ENCODE data around the gene G6PC1.
"Not testable (repeated sequence)": the region's sequence is repeated elsewhere in the genome, so short reads cannot be mapped to it uniquely, and the experiment has no call there.

The G6PC1 gene

GRCh38 chr17:42883802-42884558, 16.6 kb upstream of the G6PC1 start:
- Histone ChIP-seq H3K36me3 (ENCODE audit: control insufficient read depth in 2 of 2, insufficient read depth in 1 of 2, low read length in 2 of 2) (no peaks in the 10 kb centered on the region), H3K4me1 (ENCODE audit: control insufficient read depth, insufficient read depth, low read length) (no peaks in the 10 kb centered on the region), H3K27ac (ENCODE audit: extremely low read depth, low read depth, low read length) (no peak overlapping the region), H3K9me3 (ENCODE audit: control insufficient read depth, insufficient read depth, low read depth, low read length) (no peaks in the 10 kb centered on the region), H3K4me3 (ENCODE audit: low read depth, low read length) (no peak overlapping the region)
- TF ChIP-seq ZNF843 (tag by site-specific recombination; IDR thresholded peaks at IDR 0.05) = no peak
- TF ChIP-seq ZNF19 (tag by site-specific recombination; IDR thresholded peaks at IDR 0.05; ENCODE audit: low read depth) = no peak
- TF ChIP-seq ZNF544 (tag by site-specific recombination; IDR thresholded peaks at IDR 0.05) = no peak
- TF ChIP-seq ZFP69B (tag by site-specific recombination; IDR thresholded peaks at IDR 0.05) = no peak
- no peak for TF ChIP-seq SCRT1 (tag by site-specific recombination; IDR thresholded peaks at IDR 0.05; ENCODE audit: borderline replicate concordance)
- TF ChIP-seq ZNF792 (tag by site-specific recombination; IDR thresholded peaks at IDR 0.05) = no peak
- CTCF ChIA-PET = interaction anchor here (0.7 kb wide), 2 partner anchors 11 to 26 kb away, joined by 3 to 5 read pairs; no protein-coding TSS in a partner anchor
- POLR2A ChIA-PET = no interaction called here

- POLR2A ChIA-PET; H3K27ac ChIP-seq (ENCODE audit: extremely low read depth, low read depth, low read length); H3K4me1 ChIP-seq (ENCODE audit: control insufficient read depth, insufficient read depth, low read length); H3K9me3 ChIP-seq (ENCODE audit: control insufficient read depth, insufficient read depth, low read depth, low read length); H3K36me3 ChIP-seq (ENCODE audit: control insufficient read depth in 2 of 2, insufficient read depth in 1 of 2, low read length in 2 of 2); H3K4me3 ChIP-seq (ENCODE audit: low read depth, low read length): not testable (repeated sequence)
- CTCF ChIA-PET = interaction anchor here (0.5 to 1.3 kb wide), 2 partner anchors 43 to 110 kb away, joined by 3 to 4 read pairs; no protein-coding TSS in a partner anchor
Observed at GRCh38 chr17:42885806-42886205, 14.8 kb upstream of the G6PC1 start.

- no peak overlapping the region for H3K4me3 ChIP-seq (ENCODE audit: low read depth, low read length)
- no peaks in the 10 kb centered on the region for H3K36me3 ChIP-seq (ENCODE audit: control insufficient read depth in 2 of 2, insufficient read depth in 1 of 2, low read length in 2 of 2)
- POLR2A ChIA-PET = no interaction called here
- H3K27ac ChIP-seq (ENCODE audit: extremely low read depth, low read depth, low read length) = no peak overlapping the region
- no peak for TF ChIP-seq ZNF138 (tag by site-specific recombination; IDR thresholded peaks at IDR 0.05; ENCODE audit: borderline replicate concordance)
- TF ChIP-seq ZXDB (tag by site-specific recombination; IDR thresholded peaks at IDR 0.05) = no peak
- no peak for TF ChIP-seq ZNF398 (tag by site-specific recombination; IDR thresholded peaks at IDR 0.05)
- no peak for TF ChIP-seq ZNF155 (tag by site-specific recombination; IDR thresholded peaks at IDR 0.05)
- TF ChIP-seq ZNF148 (tag by site-specific recombination; IDR thresholded peaks at IDR 0.05; ENCODE audit: borderline replicate concordance) = no peak
- no peak for TF ChIP-seq SP7 (tag by site-specific recombination; IDR thresholded peaks at IDR 0.05)
- H3K4me1 ChIP-seq (ENCODE audit: control insufficient read depth, insufficient read depth, low read length) = no peaks in the 10 kb centered on the region
- CTCF ChIA-PET = interaction anchor here (1.3 kb wide), 1 partner anchor 44 kb away, joined by 4 read pairs; no protein-coding TSS in a partner anchor
- no peaks in the 10 kb centered on the region for H3K9me3 ChIP-seq (ENCODE audit: control insufficient read depth, insufficient read depth, low read depth, low read length)
Observed at GRCh38 chr17:42886283-42887176, 14.1 kb upstream of the G6PC1 start.
